HepG2 (cell line): Measurements from ENCODE around the gene RAB14. TPM values are rescaled to one million over a fixed set of nuclear protein-coding genes. Genes with fewer than 3 reads are reported as not detected.

Source experiments
- ATAC-seq: fragments of 200-7000 bp; cut with Tn5 transposase; 3 replicates; pipeline ENCODE4 v1.9.1; 2020; ENCODE audit warnings: mild to moderate bottlenecking, moderate library complexity
- BruUV-seq: library from RNA; stranded (reverse); fragments of 400-500 nt; replicated peaks from 2 replicates; lab custom pipeline; 2021; lab: Mats Ljungman, UMichigan
- CTCF ChIA-PET: fragments of 300-600 bp; formaldehyde crosslinking; extraction: SDS; loops from one replicate; lab custom pipeline; 2021; ENCODE audit warnings: low total read pairs, inconsistent platforms, low intra/inter-chr PET ratio; lab: Yijun Ruan, JAX
- POLR2A ChIA-PET: fragments of 350-600 bp; sonication (Branson Sonifier 250); formaldehyde crosslinking; loops from one replicate; lab custom pipeline; 2020; ENCODE audit warnings: antibody characterized with exemption, inconsistent platforms; lab: Yijun Ruan, JAX
- DNase-seq: peaks from one replicate; pipeline ENCODE4 v3.0.0-alpha.2; 2015; ENCODE audit warnings: low spot score
- FAIRE-seq: peaks from 3 replicates; lab custom pipeline; 2011; peaks lifted over from hg19 to GRCh38; lab: Jason Lieb, UNC
- H2AFZ ChIP-seq: one replicate; pipeline ENCODE4 v1.6.1; 2011; ENCODE audit warnings: low read length, inconsistent platforms
- H3K27ac ChIP-seq: fragments of 300-600 bp; 3 replicates; pipeline ENCODE4 v1.8.0; 2011; ENCODE audit warnings: mixed run types, mild to moderate bottlenecking, mixed read lengths, low read length, inconsistent platforms; ENCODE audit not compliant: insufficient read depth; ENCODE audit errors: extremely low read length
- H3K27me3 ChIP-seq, 2 experiments: fragments of 200-600 bp in 1 of 2; 2 replicates in 1 of 2; 3 replicates in 1 of 2; pipeline versions ENCODE4 v1.6.0 to v1.8.0; 2011; ENCODE audit warnings: low read length in 2 of 2, mild to moderate bottlenecking in 2 of 2, moderate library complexity in 2 of 2, inconsistent platforms in 1 of 2; ENCODE audit not compliant: insufficient read depth in 2 of 2, control insufficient read depth in 1 of 2
- H3K36me3 ChIP-seq, 2 experiments: fragments of 200-600 bp in 1 of 2; replicated peaks in 1 of 2; 2 replicates in 1 of 2; 3 replicates in 1 of 2; pipeline versions ENCODE4 v1.5.1 to v1.8.0; 2011; ENCODE audit warnings: low read length in 2 of 2, inconsistent platforms in 1 of 2; ENCODE audit not compliant: insufficient read depth in 2 of 2, control insufficient read depth in 1 of 2
- H3K4me1 ChIP-seq: 2 replicates; pipeline ENCODE4 v1.5.1; 2012; ENCODE audit warnings: low read length, inconsistent platforms; ENCODE audit not compliant: insufficient read depth
- H3K4me2 ChIP-seq: 2 replicates; pipeline ENCODE4 v1.6.0; 2011; ENCODE audit warnings: low read depth, low read length, inconsistent platforms
- H3K4me3 ChIP-seq, 3 experiments: fragments of 200-600 bp in 1 of 3; sonication (generic), shearing (Covaris generic) in 1 of 3; replicated peaks in 1 of 3; 2 replicates each; pipeline ENCODE4 v1.5.1; 2011 to 2016; ENCODE audit warnings: low read length in 3 of 3, inconsistent platforms in 2 of 3, low read depth in 2 of 3, mild to moderate bottlenecking in 2 of 3, control low read depth in 1 of 3, mixed read lengths in 1 of 3; ENCODE audit not compliant: insufficient read depth in 1 of 3
- H3K79me2 ChIP-seq: one replicate; pipeline ENCODE4 v1.6.1; 2011; ENCODE audit warnings: low read length, inconsistent platforms; ENCODE audit not compliant: insufficient read depth
- H3K9ac ChIP-seq: 2 replicates; pipeline ENCODE4 v1.6.0; 2011; ENCODE audit warnings: mild to moderate bottlenecking, low read depth, low read length, inconsistent platforms; ENCODE audit not compliant: insufficient read depth
- H3K9me3 ChIP-seq: 2 replicates; pipeline ENCODE4 v1.5.1; 2012; ENCODE audit warnings: mild to moderate bottlenecking, low read length
- H4K20me1 ChIP-seq: 2 replicates; pipeline ENCODE4 v1.6.0; 2011; ENCODE audit warnings: inconsistent platforms, mild to moderate bottlenecking, low read length, moderate library complexity; ENCODE audit not compliant: insufficient read depth
- ATF1 ChIP-seq: IDR thresholded peaks from 2 replicates; pipeline ENCODE4 v1.6.1; 2016; ENCODE audit warnings: mild to moderate bottlenecking, control low read depth
- BRD4 ChIP-seq: sonication (generic); formaldehyde crosslinking; IDR thresholded peaks from 2 replicates; pipeline ENCODE4 v1.4.0; 2020; ENCODE audit warnings: missing genetic modification reagents
- ELF1 ChIP-seq: sonication (generic); formaldehyde crosslinking; IDR thresholded peaks from 2 replicates; pipeline ENCODE4 v1.4.0; 2020; ENCODE audit warnings: missing genetic modification reagents
- MXI1 ChIP-seq: IDR thresholded peaks from 3 replicates; pipeline ENCODE4 v1.6.1; 2012; ENCODE audit warnings: low read depth, low read length, inconsistent platforms, borderline replicate concordance
- MYNN ChIP-seq: sonication (generic); formaldehyde crosslinking; IDR thresholded peaks from 2 replicates; pipeline ENCODE4 v1.4.0; 2020; ENCODE audit warnings: mild to moderate bottlenecking, low read depth, missing genetic modification reagents
- RFX3 ChIP-seq: IDR thresholded peaks from 2 replicates; pipeline ENCODE4 v1.6.1; 2016; ENCODE audit warnings: missing biosample characterization, missing genetic modification reagents
- SCMH1 ChIP-seq: sonication (generic); formaldehyde crosslinking; IDR thresholded peaks from 2 replicates; pipeline ENCODE4 v1.9.0; 2021; ENCODE audit warnings: missing genetic modification reagents, mild to moderate bottlenecking, borderline replicate concordance
- ZKSCAN1 ChIP-seq: fragments of 150-350 bp; IDR thresholded peaks from 2 replicates; pipeline ENCODE4 v1.6.1; 2014; ENCODE audit warnings: low read length
- ZMAT3 ChIP-seq: sonication (generic); formaldehyde crosslinking; conservative IDR thresholded peaks from 2 replicates; pipeline ENCODE4 v1.7.0; 2021; ENCODE audit warnings: missing genetic modification reagents
- ZNF143 ChIP-seq: sonication (generic); formaldehyde crosslinking; IDR thresholded peaks from 2 replicates; pipeline ENCODE4 v1.4.0; 2020; ENCODE audit warnings: missing genetic modification reagents
- ZNF343 ChIP-seq: sonication (generic); formaldehyde crosslinking; IDR thresholded peaks from 2 replicates; pipeline ENCODE4 v1.4.0; 2020; ENCODE audit warnings: mild to moderate bottlenecking, missing genetic modification reagents
- ZNF766 ChIP-seq: sonication (generic); formaldehyde crosslinking; IDR thresholded peaks from 2 replicates; pipeline ENCODE4 v1.5.0; 2020; ENCODE audit warnings: missing genetic modification reagents, borderline replicate concordance
- WGBS: methylation state at CpG from one replicate; pipeline ENCODE4 v1.1.6; 2017; ENCODE audit warnings: low lambda C conversion rate; 5-methylcytosine and 5-hydroxymethylcytosine counted together
- in situ Hi-C: cut with HindIII; loops from 2 replicates; pipeline ENCODE4 v1.10.0; 2017; ENCODE audit warnings: low pct_unique_long_range_greater_than_20kb; ENCODE audit not compliant: extremely low pct_ligation_motif_present
- intact Hi-C: fragments of 100-400 bp; cut with micrococcal nuclease; formaldehyde crosslinking; loops from one replicate; pipeline ENCODE4 v1.10.0; 2022; ENCODE audit not compliant: unreplicated experiment
- polyA plus RNA-seq, 8 experiments: library from polyadenylated mRNA; depleted of rRNA in 3 of 8; stranded (reverse) in 7 of 8; unstranded in 1 of 8; fragments of >200 nt; fragmentation: Illumina TruSeq in 4 of 8; extraction: Trizol in 4 of 8; gene quantifications; 2 replicates each; pipeline versions ENCODE4 v1.2.1 to v1.2.3, GENCODE V29; 2011 to 2016; ENCODE audit warnings: low read depth in 4 of 8, missing spikeins in 1 of 8, mixed read lengths in 1 of 8; ENCODE audit not compliant: insufficient read depth in 1 of 8
- total RNA-seq, 5 experiments: library from RNA; depleted of rRNA; stranded (reverse); fragments of >200 nt; fragmentation: Illumina TruSeq; extraction: Trizol; gene quantifications; 2 replicates each; pipeline ENCODE4 v1.2.3, GENCODE V29; 2016; ENCODE audit warnings: low read depth in 1 of 5
- TF ChIP-seq, protein P1 (sequence below): sonication (generic); formaldehyde crosslinking; IDR thresholded peaks from 2 replicates; pipeline ENCODE4 v1.5.0; 2020; ENCODE audit warnings: mild to moderate bottlenecking, missing genetic modification reagents
- TF ChIP-seq, protein P2 (sequence below): sonication (generic); formaldehyde crosslinking; IDR thresholded peaks from 2 replicates; pipeline ENCODE4 v1.5.1; 2020; ENCODE audit warnings: missing genetic modification reagents, mild to moderate bottlenecking, borderline replicate concordance
- TF ChIP-seq, protein P3 (sequence below): sonication (generic); formaldehyde crosslinking; IDR thresholded peaks from 2 replicates; pipeline ENCODE4 v1.5.1; 2020; ENCODE audit warnings: mild to moderate bottlenecking, moderate library complexity, missing genetic modification reagents
- TF ChIP-seq, protein P4 (sequence below): sonication (generic); formaldehyde crosslinking; IDR thresholded peaks from 2 replicates; pipeline ENCODE4 v1.5.0; 2020; ENCODE audit warnings: missing genetic modification reagents, mild to moderate bottlenecking, borderline replicate concordance
- TF ChIP-seq, protein P5 (sequence below): sonication (generic); formaldehyde crosslinking; IDR thresholded peaks from 2 replicates; pipeline ENCODE4 v1.5.1; 2020; ENCODE audit warnings: missing genetic modification reagents, mild to moderate bottlenecking, borderline replicate concordance

RAB14 gene
- total and polyA plus RNA-seq, 2 of the 13 experiments (the other 11 are each of a cell fraction or from before 2014, with no cell fraction given), result 17.4 to 19.3 TPM

DNA sequence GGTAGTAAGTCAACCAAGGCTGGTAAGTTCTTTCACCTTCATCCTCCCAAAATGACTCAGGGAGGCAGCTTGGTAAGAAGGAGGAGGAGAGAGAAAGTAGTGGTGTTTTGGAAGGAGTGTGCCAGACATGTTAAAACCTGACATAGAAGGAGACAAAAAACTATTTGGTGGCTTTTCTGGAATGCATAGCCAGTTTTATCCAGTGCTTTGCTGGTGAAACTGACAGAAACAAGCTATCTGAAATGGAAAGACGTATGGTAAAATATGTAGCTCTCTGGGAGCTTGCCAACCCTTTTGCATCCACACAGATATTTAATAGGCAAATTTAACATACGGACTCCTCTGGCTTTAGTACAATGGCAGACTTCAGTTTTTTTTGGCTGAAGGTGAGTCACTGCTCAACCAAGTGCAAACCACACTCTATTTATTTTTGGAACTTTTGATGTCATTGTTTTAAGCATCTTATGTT, 45.4 kb downstream of the RAB14 start (continued):
- no peak for TF ChIP-seq ZMAT3
- no peak for TF ChIP-seq RFX3 (CRISPR knock-in tag)
- TF ChIP-seq, protein P1, sequence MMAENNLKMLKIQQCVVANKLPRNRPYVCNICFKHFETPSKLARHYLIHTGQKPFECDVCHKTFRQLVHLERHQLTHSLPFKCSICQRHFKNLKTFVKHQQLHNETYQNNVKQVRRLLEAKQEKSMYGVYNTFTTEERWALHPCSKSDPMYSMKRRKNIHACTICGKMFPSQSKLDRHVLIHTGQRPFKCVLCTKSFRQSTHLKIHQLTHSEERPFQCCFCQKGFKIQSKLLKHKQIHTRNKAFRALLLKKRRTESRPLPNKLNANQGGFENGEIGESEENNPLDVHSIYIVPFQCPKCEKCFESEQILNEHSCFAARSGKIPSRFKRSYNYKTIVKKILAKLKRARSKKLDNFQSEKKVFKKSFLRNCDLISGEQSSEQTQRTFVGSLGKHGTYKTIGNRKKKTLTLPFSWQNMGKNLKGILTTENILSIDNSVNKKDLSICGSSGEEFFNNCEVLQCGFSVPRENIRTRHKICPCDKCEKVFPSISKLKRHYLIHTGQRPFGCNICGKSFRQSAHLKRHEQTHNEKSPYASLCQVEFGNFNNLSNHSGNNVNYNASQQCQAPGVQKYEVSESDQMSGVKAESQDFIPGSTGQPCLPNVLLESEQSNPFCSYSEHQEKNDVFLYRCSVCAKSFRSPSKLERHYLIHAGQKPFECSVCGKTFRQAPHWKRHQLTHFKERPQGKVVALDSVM, result no peak
- TF ChIP-seq BRD4, result no peak

DNA sequence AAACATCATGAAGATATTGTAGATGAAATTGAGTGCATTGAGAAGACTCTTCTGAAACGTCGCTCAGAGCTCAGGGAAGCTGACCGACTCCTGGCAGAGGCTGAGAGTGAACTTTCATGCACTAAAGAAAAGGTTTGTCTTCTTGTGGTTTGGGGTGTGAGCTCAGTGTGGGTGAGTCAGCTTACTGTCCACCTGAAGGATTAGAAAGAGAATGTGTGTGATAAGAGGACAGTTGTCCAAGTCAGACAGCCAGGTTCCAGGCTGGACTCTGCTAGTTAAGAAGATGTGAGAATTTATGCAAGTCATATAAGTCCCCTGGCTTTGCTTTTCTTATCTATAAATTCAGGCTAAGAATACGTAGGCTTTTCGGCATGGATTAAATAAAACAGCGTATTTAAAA, 46.9 kb downstream of the RAB14 start:
- 94% methylated on average over 6 of the region's 6 CpGs for WGBS

More for the DNA sequence above, 46.9 kb downstream of the RAB14 start:
- Histone ChIP-seq H3K27ac (no peak overlapping the region), H3K27me3 (no peaks in the 10 kb centered on the region), H3K9me3 (no peaks in the 10 kb centered on the region), H4K20me1 (no peaks in the 10 kb centered on the region), H3K36me3 (peaks cover 5 to 23% of the 10 kb centered on the region in 2 experiments; a peak in 4 of 5 replicates), H3K4me3 (no peak overlapping the region), H3K79me2 (no peaks in the 10 kb centered on the region)
- DNase-seq (no peak), FAIRE-seq (no peak), ATAC-seq (no peak)
- ChIA-PET POLR2A (no interaction called here), CTCF (no interaction called here)
- BruUV-seq, result no TSS peak
- in situ Hi-C loops, result no loop called here
- TF ChIP-seq ZNF766 (CRISPR knock-in tag) (no peak), ELF1 (no peak), ZNF143 (CRISPR knock-in tag) (no peak), SCMH1 (CRISPR knock-in tag) (no peak), MYNN (CRISPR knock-in tag) (no peak), ZNF343 (CRISPR knock-in tag) (no peak), MXI1 (no peak), ATF1 (CRISPR knock-in tag) (no peak), ZKSCAN1 (no peak)
- TF ChIP-seq, protein P2, sequence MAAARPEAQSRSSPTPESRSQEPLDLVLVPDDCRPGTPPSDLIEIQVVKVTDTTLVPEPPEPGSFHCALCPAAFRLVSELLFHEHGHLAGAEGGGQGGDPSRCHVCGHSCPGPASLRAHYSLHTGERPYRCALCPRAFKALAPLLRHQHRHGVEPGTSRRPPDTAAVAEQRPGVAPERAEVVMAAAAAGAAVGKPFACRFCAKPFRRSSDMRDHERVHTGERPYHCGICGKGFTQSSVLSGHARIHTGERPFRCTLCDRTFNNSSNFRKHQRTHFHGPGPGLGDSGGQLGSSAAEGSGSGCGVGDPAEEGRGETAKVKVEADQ (CRISPR knock-in tag), result no peak
- TF ChIP-seq, protein P3, sequence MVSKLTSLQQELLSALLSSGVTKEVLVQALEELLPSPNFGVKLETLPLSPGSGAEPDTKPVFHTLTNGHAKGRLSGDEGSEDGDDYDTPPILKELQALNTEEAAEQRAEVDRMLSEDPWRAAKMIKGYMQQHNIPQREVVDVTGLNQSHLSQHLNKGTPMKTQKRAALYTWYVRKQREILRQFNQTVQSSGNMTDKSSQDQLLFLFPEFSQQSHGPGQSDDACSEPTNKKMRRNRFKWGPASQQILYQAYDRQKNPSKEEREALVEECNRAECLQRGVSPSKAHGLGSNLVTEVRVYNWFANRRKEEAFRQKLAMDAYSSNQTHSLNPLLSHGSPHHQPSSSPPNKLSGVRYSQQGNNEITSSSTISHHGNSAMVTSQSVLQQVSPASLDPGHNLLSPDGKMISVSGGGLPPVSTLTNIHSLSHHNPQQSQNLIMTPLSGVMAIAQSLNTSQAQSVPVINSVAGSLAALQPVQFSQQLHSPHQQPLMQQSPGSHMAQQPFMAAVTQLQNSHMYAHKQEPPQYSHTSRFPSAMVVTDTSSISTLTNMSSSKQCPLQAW, result no peak
- TF ChIP-seq, protein P4, sequence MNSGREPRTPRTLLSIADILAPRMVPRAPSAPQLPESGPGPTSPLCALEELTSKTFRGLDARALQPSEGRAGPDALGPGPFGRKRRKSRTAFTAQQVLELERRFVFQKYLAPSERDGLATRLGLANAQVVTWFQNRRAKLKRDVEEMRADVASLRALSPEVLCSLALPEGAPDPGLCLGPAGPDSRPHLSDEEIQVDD (CRISPR knock-in tag), result no peak
- TF ChIP-seq, protein P5, sequence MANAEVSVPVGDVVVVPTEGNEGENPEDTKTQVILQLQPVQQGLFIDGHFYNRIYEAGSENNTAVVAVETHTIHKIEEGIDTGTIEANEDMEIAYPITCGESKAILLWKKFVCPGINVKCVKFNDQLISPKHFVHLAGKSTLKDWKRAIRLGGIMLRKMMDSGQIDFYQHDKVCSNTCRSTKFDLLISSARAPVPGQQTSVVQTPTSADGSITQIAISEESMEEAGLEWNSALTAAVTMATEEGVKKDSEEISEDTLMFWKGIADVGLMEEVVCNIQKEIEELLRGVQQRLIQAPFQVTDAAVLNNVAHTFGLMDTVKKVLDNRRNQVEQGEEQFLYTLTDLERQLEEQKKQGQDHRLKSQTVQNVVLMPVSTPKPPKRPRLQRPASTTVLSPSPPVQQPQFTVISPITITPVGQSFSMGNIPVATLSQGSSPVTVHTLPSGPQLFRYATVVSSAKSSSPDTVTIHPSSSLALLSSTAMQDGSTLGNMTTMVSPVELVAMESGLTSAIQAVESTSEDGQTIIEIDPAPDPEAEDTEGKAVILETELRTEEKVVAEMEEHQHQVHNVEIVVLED (CRISPR knock-in tag), result no peak
- TF ChIP-seq, all 625 proteins: peak for 0
- Histone ChIP-seq H3K4me2 (no peak overlapping the region), H2AFZ (no peak overlapping the region), H3K4me1 (no peaks in the 10 kb centered on the region), H3K9ac (no peak overlapping the region)
- intact Hi-C loops, result no loop called here
